HG03521 (cell line): ENCODE measurements around the gene MYO7B.

Experiments
- ATAC-seq: cut with Tn5 transposase; IDR thresholded peaks from one replicate; pipeline ENCODE4 v1.9.1; 2021; ENCODE audit warnings: mild to moderate bottlenecking, moderate library complexity; ENCODE audit not compliant: unreplicated experiment

The MYO7B gene

DNA sequence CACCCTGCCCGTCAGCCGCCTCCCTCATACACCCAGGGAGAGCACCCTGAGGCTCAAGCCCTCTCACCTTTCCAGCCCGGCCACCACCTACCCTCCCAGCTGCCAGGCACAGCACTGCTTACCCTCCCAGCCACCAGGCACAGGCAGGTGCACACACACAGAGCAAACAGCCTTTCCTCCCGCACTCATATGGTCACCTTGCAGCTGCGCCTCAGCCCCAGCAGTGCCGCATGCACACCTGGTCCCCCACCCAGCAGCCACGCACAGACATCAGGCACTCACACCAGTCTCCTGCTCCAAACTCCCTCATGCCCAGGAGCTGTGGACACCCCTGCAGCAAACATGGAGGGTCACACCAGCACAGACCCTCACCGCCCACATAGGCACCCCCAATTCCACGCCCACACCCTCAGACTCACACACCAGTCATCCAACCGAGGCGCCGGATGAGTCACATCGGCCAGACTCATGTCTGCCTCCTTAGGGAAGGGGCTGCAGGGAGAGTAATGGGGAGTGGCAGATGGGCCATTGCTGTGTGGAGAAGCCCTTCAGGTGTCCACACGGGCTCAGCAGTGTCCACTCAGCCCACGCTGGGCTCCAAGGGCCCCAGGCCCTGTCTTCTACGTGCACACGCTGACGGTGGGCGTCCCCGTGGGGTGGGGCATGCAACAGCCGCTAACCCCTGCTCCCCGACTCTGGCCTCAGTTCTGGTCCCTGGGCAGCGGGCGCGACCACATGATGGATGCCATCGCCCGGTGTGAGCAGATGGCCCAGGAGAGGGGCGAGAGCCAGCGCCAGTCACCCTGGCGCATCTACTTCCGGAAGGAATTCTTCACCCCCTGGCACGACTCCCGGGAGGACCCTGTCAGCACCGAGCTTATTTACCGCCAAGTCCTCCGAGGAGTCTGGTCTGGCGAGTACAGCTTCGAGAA is 88.2 kb downstream of the MYO7B start:
- ATAC-seq: no peak

DNA sequence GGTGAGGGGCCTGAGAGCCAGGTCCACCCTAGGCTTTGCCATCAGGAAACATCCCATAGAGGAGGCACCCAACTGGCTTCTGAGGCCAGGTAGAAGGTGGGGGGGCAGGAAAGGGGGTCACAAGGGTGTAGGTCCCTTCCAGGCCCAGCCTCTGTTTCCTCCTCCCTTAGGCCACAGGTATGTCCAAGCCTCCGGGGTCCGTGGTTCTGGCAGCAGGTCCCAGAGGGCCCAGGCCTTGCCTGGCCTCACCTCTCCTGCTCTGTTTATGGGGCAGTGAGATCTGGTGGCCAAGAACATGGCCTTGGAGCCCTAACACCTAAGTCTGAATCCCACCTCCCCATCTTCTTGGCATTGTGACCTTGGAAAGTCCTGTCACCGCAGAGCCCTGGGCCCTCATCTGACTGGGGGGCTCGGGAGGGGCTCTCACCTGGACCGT is 88.9 kb downstream of the MYO7B start:
- no peak for ATAC-seq

DNA sequence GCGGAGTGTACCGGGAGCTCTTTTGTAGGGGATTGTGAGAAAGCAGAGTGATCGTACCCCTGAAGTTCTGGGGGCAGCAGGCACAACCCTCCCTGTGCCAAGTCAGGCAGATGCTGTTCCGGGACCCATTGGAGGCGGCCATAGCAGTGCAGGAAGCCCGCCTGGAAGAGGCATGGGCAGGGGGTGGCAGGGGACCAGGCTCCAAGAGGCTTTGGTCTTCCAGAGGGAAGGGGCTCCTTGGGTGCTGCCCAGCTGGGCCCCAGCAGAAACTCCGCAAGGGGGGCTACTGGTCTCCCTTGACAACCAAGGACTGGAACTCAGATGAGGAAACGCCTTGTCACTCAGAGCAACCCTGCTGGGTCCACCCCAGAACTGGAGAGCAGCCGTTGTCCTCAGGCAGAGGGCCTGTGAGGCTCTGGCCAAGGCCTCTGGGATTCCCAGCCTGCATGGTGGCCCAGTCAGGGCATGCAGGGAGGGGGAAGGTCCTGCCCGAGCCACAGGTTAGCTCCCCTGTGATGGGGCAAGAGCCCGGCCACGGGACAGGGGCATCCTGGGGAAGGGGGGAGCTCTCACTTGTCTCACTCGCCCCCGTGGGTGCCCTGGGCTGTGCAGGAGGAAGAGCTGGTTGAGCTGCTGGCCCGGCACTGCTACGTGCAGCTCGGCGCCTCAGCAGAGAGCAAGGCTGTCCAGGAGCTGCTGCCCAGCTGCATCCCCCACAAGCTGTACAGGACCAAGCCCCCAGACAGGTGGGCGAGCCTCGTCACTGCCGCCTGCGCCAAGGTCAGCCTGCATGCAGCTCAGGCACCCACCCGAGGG is 89.5 kb downstream of the MYO7B start:
- ATAC-seq: no peak

DNA sequence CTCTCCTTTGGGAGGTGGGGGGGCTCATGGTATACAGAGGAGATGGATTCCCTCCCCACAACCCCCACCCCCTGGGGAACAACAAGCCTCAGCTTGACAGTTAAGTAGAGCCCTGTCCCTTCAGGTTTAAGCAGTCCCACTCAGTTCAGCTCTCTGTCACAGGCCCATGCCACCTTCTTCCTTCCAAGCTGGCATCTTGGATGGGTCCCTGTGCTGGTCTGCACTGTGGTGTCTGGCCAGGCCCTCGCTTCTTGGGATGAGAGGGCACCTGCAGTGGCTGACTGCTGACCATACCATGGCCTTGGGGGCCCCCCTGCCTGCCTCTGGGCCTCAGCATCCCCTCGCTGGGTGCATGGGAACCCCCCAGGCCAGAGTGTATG is 90.1 kb downstream of the MYO7B start:
- no peak for ATAC-seq

DNA sequence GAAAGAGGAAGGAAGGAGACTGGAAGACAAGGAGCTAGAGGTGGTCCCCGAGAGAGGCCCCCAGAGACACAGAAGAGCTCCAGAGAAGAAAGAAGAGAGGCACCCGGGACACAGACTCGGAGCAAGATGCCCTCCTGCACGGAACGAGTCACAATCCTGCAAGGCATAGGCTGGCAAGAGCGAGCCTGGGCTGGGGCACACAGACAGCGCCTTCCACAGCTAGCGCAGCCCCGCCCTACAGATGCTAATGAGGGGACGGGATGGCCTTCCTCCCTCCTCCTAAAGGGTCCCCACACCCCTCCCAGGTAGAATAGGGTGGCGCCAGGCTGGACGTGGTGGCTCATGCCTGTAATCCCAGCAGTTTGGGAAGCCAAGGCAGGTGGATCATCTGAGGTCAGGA is 90.7 kb downstream of the MYO7B start:
- ATAC-seq: no peak

DNA sequence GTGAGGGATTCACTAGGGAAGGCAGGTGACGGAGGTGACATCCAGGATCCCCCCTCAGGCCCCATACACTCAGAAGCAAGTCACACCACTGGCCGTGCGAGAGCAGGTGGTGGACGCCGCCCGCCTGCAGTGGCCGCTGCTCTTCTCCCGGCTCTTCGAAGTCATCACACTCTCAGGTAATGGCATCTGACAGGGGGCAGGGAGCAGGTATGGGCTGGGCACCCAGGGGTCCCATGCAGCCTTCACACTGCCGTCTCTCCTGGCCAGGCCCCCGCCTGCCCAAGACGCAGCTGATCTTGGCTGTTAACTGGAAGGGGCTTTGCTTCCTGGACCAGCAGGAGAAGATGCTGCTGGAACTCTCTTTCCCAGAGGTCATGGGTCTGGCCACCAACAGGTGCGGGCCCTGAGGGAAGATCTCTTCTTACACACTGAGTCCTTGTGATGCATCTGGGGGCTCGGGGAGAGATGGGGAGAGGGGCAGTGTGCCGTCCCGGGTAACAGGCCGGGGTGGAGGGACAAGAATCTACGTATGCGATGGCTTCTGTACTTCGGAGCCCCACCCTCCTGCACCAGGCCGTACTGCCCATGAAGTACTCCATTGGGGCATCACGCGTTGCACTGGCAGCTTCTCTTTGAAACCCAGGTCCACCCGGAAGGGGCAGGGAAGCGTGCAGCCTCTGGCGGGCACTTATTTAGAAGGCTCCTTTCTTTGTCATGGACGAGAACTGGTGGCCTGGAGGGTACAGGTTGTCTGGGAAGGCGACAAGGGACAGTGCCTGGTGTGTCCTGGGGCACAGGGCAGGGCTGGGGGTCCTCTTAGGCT is 91.6 kb downstream of the MYO7B start:
- ATAC-seq: no peak

DNA sequence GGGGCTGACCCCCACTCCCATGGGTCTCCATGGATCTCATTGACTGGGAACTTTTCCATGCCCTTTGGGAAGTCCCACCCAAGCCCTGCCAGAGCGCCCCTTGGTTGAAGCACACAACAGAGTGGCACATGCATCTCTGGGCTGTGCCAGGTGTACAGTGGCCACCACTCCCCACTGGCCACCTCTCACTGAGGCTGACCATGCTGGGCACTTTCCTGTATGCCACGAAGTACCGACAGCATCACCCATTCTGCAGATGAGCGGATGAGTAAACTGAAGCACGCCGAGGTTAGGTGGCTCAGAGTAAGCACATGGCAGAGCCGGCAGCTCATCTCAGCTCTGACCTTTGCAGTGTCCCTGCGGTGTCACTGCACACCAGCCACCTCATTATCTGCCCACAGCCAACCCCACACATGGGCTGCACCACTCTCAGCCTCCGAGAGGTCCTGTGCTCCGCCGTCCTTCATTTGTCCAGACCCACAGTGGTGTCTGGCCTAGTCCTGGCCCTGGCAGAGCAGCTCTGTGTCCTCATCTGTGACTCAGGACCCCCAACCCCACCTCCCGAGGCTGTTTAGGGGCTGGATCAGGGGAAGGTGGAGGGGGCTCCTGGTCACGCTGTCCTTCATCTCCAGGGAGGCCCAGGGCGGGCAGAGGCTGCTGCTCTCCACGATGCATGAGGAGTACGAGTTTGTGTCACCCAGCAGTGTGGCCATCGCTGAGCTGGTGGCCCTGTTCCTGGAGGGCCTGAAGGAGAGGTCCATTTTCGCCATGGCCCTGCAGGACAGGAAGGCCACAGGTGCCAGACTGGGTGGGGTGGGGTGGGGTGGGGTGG is 92.5 kb downstream of the MYO7B start:
- ATAC-seq: no peak

DNA sequence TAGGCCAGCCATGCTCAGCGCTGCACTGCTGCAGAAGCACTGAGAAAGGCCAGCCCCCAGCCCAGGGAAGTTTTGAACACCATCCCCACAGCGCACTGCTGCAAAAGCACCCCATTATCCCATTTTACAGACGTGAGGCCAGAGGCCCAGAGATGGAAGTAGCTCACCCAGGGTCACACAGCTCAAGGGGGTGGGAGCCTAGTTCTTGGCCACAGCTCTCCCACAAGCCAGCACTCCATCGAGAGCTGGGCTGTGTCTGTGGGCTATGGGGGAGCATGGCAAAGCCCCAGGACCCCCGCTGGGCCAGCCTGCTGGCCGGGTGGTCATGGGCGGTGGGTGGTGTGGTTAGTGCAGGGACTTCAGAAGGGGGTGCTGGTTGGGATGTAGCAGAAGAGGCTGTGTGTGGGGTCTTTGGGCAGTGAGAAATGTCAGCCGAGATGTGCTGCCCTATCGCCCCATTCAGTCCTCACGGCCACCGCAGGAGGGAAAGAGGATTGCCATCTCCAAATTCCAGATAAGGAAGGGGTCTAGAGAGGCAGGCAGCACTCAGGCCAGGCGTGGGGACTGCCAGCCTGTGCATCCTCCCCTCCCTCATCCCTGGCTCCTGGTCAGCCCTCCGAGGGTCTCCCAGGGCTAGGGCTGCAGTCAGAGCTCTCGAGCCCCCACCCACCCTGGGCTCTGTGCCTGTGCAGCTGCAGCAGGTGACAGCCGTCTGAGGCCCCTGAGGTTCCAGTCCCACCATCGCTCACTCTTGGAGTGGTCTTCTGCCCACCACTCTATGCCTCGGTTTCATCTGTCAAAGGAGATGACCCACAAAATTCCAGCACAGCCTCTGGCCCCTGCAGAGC is 93.5 kb downstream of the MYO7B start:
- ATAC-seq: no peak

DNA sequence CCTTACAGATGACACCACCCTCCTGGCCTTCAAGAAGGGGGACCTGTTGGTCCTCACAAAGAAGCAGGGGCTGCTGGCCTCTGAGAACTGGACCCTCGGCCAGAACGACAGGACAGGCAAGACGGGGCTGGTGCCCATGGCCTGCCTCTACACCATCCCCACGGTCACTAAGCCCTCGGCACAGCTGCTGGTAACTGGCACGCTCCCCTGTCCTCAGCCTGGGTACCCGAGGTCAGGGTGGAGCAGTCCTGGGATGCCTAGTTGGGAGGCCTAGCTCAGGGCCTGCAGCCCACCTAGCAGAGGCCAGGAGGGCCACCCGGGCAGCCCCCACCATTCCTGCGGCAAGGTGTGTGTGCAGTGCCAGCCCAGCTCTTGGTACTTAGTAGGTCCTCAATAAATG is 94.2 kb downstream of the MYO7B start:
- no peak for ATAC-seq

DNA sequence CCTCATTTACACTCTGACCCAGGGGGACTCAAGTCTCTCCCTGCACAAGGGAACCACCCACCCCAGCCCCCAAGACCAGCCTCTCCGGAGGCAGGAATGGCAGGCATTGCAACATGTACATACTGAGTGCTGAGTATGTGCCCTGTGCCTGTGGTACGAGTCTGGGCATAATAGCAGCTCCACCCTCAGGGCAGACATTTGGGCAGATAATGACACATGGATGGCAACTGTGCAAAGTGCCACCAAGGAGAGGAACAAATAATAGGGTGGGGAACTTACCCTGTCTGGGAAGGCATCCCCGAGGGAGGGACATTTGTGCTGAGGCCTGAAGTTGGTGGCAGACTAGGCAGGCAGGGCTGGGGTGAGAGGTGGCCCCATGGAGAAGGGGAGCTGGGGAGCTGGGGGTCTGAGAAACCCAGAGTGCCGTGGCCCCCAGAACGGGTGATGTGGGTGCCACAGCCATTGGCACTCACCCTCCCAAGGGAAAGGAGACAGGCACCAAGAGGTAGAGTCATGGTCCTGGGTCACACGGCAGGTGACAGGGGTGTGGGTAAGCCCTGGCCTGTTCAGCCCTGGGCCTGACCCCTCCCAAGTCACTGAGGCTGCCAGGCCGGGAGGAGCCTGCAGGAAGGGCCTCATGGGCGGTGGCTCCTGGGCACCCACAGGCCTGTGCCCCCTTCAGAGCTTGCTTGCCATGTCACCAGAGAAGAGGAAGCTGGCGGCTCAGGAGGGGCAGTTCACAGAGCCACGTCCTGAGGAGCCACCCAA is 94.8 kb downstream of the MYO7B start:
- no peak for ATAC-seq

DNA sequence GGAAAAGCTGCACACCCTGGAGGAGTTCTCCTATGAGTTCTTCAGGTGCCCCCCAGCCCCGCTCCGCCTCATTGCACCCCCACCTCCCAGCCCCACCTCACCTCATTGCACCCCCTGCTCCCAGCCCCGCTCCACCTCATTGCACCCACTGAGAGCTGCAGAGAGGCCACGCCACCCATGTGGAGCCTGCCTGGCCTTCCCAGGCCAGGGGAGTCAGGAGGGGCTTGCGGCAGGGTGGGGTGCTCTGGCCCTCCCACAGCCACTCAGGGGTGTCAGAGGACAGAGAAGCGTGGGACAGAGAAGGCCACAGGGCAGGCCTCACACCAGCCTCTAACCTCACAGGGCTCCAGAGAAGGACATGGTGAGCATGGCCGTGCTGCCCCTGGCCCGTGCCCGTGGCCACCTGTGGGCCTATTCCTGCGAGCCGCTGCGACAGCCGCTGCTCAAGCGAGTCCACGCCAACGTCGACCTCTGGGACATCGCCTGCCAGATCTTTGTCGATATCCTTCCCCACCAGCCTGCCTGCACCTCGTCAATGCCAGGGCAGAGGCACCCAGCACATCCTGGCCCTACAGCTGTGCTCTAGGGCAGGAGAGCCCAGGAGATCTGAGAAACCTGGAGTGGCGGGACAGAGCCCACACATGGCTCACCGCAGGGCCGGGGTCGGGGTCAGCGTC is 95.5 kb downstream of the MYO7B start:
- ATAC-seq: no peak

DNA sequence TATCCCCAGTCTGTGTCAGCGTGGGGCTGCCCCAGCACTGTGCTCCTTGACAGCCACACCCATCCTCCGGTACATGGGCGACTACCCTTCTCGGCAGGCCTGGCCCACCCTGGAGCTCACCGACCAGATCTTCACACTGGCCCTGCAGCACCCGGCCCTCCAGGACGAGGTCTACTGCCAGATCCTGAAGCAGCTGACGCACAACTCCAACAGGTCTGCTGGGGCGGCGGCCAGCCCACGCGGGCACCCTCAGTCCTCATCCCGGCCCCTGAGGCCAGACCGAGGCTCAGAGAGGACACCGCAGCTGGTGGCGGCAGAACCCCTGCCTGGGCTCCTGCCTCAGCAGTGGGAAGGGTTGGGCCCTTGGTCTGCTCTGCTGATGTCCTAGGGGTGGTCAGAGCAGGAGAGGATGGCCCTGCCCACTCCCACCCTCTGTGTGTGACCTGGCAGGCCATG is 96.1 kb downstream of the MYO7B start:
- ATAC-seq: no peak

DNA sequence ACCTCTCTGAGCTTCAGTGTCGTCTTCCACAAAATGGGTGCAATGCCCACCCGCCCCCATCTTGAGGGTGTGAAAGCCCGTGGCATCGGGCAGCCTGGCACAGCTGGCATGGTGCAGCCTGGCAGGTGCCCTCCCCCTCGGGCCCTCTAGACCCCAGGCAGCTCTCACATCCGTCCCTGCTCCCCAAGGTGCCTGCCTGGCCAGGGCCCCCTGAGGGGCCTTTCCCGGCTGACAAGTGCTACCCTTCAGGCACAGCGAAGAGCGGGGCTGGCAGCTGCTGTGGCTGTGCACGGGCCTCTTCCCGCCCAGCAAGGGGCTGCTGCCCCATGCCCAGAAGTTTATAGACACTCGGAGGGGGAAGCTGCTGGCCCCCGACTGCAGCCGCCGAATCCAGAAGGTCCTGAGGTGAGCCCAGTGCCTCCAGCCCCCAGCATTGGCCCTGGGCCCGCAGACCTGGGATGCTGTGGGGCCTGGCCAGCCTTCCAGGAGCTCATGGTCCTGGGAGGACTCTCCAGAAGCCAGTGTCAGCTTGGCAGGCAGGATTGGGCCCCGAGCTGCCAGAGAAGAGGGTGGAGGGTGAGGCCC is 96.6 kb downstream of the MYO7B start:
- no peak for ATAC-seq

DNA sequence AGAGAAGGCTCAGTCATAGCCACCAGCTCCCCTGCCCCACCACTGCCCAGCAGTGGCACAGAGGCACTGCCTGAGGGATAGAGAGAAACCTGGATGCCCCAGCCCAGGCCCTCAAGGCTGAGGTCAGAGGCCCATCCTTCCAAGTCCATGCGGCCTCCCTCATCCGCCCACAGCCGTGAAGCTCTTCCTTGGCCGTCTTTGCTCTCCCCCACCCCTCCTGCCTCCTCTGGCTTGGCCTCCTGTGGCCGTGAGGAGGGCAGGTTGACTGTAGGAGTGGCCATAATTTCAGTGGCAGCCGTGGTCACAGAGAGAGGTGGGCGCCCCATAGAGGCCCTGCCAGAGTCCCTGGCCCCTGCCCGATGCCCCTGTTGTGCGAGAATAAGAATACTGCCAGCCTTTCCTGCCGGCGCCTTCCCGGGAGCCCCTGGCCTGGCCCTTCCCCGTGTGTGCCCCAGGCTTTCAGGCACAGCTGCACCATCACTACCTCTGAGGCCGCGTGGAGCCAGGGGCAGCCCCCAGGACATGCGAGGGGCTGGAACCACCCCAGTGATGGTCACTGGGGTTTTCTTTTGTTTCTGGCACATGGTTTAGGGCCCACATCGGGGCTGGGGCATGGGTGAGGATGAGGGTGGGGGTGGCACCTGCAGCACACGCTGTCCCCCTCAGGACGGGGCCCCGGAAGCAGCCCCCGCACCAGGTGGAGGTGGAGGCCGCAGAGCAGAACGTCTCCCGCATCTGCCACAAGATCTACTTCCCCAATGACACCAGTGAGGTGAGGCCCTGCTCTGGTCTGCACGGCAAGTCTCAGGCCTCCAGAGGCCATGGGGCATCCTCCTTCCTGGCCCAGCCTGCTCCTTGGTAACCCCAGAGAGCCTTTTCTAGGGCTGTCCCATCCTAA is 97.4 kb downstream of the MYO7B start:
- ATAC-seq: no peak

DNA sequence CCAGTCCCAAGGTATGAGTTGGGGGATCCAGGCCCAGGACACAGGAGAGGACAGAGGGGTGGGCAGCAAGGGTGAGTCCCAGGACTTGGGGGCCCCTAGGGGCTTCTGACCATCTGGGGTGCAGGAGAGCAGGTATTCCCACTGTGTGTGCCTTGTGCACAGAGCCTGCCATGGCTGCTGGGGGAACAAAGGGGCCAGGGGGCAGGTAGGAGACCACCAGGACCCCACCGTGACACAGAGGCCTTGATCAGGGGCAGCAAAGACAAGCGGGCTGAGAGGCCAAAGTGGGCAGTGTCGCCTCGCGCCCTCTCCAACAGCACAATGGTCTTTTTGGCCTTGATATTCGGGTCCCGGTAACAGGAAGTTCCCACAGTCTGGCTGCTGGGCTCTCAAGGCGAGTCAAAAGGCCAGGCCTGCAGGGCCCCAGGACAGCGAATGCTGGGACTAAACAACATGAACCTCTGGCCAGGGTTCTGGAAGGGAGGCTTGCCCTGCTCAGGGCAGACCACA is 98.1 kb downstream of the MYO7B start:
- no peak for ATAC-seq

DNA sequence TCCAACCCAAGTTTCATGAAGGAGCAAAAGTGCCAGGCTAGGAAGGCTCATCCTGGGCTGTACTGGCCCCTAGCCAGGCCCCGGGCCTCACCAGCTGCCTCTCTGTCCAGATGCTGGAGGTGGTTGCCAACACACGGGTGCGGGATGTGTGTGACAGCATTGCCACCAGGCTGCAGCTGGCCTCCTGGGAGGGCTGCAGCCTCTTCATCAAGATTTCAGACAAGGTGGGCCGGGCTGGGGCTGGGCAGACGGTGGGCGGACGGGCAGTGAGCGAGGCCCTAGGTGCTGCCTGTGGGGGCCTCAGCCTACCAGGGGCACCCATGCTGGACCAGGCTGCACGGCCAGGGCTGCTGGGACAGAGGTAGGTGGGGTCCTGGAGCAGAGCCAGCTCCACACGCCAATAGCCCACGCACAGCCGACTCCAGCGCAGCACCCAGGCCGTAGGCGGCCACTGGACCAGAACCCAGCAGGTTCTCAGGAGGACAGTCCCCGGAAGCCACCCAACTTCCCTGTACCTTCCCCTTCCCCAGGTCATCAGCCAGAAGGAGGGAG is 98.7 kb downstream of the MYO7B start:
- no peak for ATAC-seq
